ENCODE data around the gene BRPF1. TPM values are rescaled to one million over a fixed set of nuclear protein-coding genes. Genes with fewer than 3 reads are reported as not detected.
"Not testable (repeated sequence)": the region's sequence is repeated elsewhere in the genome, so short reads cannot be mapped to it uniquely, and the experiment has no call there.

BRPF1 gene
- polyA plus RNA-seq, 4 donors: 17.9 to 23.9 (median 20.9) TPM

DNA sequence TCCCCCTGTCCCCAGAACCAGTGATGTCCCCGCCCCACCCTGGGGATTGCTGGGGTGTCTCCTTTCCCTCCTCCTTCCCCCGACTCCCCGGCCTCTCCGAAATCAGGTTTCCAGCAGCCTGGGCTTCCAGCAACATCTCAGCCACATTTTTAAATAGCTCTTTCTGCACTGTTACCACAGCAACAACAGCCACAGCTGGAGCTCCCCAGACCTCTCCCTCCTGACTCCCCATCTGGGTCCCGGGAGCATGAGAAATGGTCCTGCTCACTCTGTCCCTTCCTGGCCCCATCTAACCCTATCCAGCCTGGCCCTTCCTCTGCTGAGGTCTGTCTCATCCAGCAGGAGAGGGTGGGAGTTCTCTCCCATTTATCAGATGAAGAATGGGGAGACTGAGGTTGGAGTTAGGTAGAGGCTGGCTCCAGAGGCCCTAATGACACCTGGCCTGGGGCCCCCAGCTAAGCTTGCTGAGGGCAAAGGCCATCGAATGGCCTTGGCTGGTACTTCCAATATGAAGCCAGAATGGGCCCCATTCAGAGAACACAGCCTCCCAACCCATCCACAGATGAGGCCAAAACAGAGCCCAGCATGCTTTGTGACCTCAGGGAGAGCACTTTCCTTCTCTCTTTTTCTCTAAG is 36.7 kb downstream of the BRPF1 start:
- no peak for DNase-seq (ENCODE audit: low read depth in 4 of 4, low spot score in 2 of 4)

DNA sequence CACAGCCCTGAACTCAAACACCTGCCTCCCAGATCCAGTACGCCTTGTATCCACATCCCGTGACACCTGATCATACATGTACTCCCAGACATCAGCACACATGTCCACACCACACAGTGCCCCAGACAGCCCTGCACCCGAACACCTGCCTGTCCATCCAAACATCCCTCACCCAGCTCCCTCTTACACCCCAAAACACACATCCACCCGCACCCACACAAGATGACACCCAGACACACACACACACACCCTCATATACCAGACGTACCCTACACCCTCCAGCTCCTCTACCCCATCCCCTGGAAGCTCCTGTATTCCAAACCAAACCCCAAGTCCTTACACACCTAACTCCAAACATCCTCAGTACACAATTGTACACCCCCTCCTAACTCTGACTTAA is 37.5 kb downstream of the BRPF1 start:
- no peak for DNase-seq (ENCODE audit: low read depth in 4 of 4, low spot score in 2 of 4)

GRCh38 chr3:9769426-9770275 is 38.1 kb downstream of the BRPF1 start, which contains the start of gene CAMK1:
Gene CAMK1 (minus strand): TSS chr3:9769947. CDS start chr3:9767749, 2,198 bp downstream.
- DNase-seq (ENCODE audit: low read depth in 4 of 4, low spot score in 2 of 4): peak in 2 of 4 donors; percentile 52 to 53

DNA sequence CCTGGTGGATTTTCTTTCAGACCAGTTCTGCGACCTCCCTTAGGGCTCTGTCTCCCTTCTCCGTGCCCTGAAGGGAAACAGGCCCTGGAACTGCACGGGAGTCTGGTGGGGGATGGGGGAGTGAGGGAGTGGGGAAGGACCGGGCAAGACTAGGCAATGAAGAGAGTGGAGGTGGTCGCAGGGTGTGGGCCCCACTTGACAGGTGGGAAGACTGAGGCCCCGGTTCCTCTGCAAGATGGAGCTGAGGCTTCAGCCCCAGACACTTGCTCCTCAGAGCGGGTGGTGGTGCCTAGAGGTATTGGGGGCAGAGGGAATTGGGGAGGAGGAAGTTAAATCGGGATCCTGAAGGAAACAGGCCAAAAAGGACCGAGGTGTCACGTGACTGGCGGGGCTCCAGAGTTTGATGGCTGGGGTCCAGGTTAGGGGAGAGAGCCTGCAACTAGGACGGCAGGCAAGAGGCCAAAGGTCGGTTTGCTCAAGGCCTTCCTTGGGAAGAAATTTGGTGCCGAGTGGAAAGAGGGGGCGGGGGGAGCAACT is 38.8 kb downstream of the BRPF1 start:
- DNase-seq (ENCODE audit: low read depth in 4 of 4, low spot score in 2 of 4): peak in 1 of 4 donors; percentile 55

DNA sequence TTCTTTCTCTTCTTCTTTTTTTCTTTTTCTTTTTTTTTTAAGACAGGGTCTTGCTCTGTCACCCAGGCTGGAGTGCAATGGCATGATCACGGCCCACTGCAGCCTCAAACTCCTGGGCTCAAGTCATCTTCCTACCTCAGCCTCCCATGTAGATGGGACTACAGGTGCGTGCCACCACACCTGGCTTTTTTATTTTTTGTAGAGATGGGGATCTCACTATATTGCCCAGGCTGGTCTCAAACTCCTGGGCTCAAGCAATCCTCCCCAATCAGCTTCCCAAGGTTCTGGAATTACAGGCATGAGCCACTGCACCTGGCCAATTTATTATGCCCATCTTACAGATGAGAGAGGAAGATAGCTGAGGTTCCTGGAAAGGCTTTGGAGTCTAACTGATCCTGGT is 39.5 kb downstream of the BRPF1 start:
- DNase-seq (ENCODE audit: low read depth in 4 of 4, low spot score in 2 of 4): not testable (repeated sequence)

- no peak for DNase-seq (ENCODE audit: low read depth in 4 of 4, low spot score in 2 of 4)
These were observed 45.6 kb downstream of the BRPF1 start for GRCh38 chr3:9776896-9777693.

DNA sequence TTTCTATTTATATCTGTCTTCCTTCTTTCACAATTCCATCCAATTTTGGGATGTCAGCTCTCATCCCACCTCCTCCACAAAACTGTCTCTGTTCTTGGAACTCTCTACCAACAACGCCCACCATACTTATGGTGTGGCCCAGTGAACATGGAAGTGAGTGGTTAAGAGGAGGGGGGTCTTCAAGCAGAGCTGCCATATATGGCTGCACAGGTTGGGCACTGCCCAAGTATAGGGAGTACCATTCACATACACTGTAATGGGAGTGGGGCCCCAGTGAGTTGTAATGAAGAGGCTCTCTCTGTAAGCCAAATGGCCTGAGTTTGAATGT is 46.1 kb downstream of the BRPF1 start:
- DNase-seq (ENCODE audit: low read depth in 4 of 4, low spot score in 2 of 4): no peak

- no peak for DNase-seq (ENCODE audit: low read depth in 4 of 4, low spot score in 2 of 4)
These were observed 46.9 kb downstream of the BRPF1 start for GRCh38 chr3:9778143-9779074.

DNA sequence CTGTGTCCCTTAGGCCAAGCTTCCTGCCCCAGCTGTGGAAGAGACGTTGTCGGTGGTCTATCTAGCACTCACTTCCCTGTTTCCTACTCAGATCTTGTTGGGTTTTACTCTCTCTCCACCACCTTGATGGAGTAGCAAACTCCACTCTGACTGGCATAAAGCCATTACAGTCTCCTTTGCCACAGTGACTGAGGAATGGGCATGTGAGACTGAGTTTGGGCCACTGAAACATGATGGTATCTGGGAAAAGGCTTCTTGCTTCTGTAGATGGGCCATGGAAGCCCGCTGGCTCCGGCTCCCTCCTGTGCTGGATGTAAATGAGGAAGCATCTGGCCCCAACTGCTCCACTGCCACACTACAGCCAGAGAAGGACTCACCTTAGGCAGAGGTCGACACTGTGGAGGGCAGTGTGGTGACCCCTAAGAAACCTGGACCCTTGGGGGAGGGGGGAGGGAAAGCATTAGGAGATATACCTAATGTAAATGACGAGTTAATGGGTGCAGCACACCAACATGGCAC is 47.6 kb downstream of the BRPF1 start:
- no peak for DNase-seq (ENCODE audit: low read depth in 4 of 4, low spot score in 2 of 4)

- DNase-seq (ENCODE audit: low read depth in 4 of 4, low spot score in 2 of 4): no peak
These were observed 48.4 kb downstream of the BRPF1 start for GRCh38 chr3:9779721-9780457.

DNA sequence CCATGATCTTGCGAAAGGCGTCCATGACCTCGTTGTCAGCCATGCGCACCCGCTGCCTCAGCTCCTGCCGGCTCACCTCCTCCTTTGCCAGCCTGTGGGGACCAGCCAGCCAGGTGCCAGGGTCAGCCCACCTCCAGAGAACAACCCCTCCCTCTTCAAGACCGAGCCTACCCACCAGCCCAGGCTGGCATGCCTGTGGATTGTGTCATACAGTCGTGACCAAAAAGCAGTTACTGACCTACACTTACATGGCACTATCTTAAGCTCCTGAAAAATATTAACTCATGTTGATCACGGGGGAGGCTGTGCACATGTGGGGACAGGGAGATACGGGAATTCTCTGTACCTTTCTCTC is 48.9 kb downstream of the BRPF1 start:
- no peak for DNase-seq (ENCODE audit: low read depth in 4 of 4, low spot score in 2 of 4)

- DNase-seq (ENCODE audit: low read depth in 4 of 4, low spot score in 2 of 4): no peak
These were observed 49.4 kb downstream of the BRPF1 start for GRCh38 chr3:9780910-9781309.

GRCh38 chr3:9781551-9781950 is 50.0 kb downstream of the BRPF1 start:
- DNase-seq (ENCODE audit: low read depth in 4 of 4, low spot score in 2 of 4): no peak

DNA sequence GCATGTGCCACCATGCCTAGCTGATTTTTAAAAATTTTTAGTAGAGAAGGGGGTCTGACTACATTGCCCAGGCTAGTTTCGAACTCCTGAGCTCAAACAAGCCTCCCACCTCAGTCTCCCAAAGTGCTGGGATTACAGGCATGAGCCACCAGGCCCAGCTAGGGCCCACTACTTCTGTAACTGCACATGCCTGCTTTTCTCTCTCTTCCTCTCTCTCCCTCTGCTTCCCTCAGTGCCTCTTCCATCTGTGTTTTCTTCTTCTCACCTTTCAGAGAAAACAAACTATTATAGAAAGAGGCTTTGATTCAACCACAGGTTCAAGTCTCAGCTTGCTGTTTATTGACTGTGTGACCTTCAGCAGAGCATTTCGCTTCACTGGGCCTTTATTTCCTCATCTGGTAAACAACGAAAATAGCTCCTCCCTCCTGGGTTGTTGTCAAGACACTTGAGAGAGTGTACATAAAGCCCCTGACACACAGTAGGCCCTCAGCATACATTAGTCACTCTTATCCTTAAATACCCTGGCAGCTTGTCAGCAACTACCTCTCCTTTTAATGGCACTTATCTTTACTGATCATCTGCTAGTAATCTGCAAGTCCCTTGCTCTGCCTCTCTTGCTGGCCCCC is 50.6 kb downstream of the BRPF1 start:
- DNase-seq (ENCODE audit: low read depth in 4 of 4, low spot score in 2 of 4): no peak

DNA sequence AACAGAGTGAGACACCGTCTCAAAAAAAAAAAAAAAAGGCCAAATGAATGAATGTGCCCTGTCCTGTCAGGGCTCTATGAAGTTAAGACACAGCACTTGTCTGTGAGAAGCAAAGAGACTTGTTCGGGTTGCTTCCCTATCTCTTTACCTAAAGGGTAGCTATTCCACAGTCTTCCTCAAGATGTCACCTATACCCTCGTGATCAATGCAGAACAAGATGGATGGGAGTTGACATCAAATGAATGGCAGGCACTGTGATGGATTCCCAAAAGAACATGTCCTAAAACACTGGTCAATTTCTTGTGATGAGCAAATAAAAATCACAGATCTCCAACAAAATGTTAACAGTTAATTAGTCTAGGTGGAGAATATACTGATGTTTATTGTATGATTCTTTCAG is 51.2 kb downstream of the BRPF1 start:
- no peak for DNase-seq (ENCODE audit: low read depth in 4 of 4, low spot score in 2 of 4)

- no peak for DNase-seq (ENCODE audit: low read depth in 4 of 4, low spot score in 2 of 4)
These were observed 52.4 kb downstream of the BRPF1 start for GRCh38 chr3:9783954-9784353.

DNA sequence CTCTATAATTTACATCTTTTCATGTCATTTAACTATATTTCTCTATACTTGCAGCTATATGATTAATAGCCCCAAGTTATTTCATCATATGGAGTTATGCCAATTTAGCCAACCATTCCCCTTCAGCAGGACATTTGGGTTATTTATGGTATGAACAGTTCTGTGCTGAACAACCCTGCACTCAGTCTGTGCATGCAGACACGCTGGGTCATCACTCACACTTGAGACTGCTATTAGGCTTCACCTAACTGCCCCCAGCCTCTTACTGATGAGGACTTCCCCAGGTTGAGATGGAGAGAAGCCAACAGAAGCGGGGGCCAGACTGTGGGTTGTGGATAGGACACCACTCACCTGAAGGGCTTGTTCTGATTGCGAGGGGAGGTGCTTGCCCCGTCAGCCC is 53.4 kb downstream of the BRPF1 start:
- no peak for DNase-seq (ENCODE audit: low read depth in 4 of 4, low spot score in 2 of 4)

DNA sequence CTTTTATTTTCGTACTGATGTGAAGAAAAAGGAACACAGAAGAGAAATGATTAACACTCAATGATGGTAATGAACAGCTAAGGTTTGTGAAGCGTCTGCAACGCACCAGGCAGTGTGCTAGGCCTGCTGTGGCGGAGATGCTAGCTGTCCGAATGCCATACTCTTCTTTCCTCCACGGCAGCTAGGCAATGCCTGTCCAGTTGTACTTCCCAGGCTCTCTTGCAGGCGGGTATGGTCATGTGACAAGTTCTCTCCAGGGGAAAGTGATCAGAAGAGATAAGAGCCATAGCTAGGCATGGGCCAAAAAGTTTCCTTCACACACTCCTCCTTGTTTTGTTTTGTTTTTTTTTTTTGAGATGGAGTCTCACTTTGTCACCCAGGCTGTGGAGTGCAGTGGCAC is 54.1 kb downstream of the BRPF1 start:
- no peak for DNase-seq (ENCODE audit: low read depth in 4 of 4, low spot score in 2 of 4)
